HuH-7 (cell line): ENCODE data around the gene CEP170B.
"Not testable (repeated sequence)": the region's sequence is repeated elsewhere in the genome, so short reads cannot be mapped to it uniquely, and the experiment has no call there.

ENCODE experiments used
- DNase-seq: peaks from one replicate; pipeline ENCODE4 v3.0.0; 2011; ENCODE audit warnings: low spot score

The CEP170B gene

GRCh38 chr14:104891664-104892530 lies 26.8 kb downstream of the CEP170B start:
- no peak for DNase-seq

- DNase-seq: no peak
Observed at GRCh38 chr14:104892531-104893434, 27.7 kb downstream of the CEP170B start.

GRCh38 chr14:104893435-104894207 lies 28.6 kb downstream of the CEP170B start:
- no peak for DNase-seq

- DNase-seq: no peak
Observed at GRCh38 chr14:104894331-104895206, 29.5 kb downstream of the CEP170B start.

- no peak for DNase-seq
Observed at GRCh38 chr14:104895207-104895785, 30.2 kb downstream of the CEP170B start.

- no peak for DNase-seq
Observed at GRCh38 chr14:104895786-104896661, 31.0 kb downstream of the CEP170B start.

GRCh38 chr14:104897330-104898194 lies 32.5 kb downstream of the CEP170B start:
- no peak for DNase-seq

GRCh38 chr14:104898195-104898558 lies 33.1 kb downstream of the CEP170B start:
- no peak for DNase-seq

- DNase-seq: no peak
Observed at GRCh38 chr14:104898870-104899510, 33.9 kb downstream of the CEP170B start.

- DNase-seq: no peak
Observed at GRCh38 chr14:104899781-104900180, 34.7 kb downstream of the CEP170B start.

- DNase-seq: no peak
Observed at GRCh38 chr14:104900639-104901512, 35.8 kb downstream of the CEP170B start.

- DNase-seq: no peak
Observed at GRCh38 chr14:104903990-104904389, 38.9 kb downstream of the CEP170B start.

GRCh38 chr14:104904650-104905578 lies 39.8 kb downstream of the CEP170B start:
- DNase-seq: not testable (repeated sequence)

- not testable (repeated sequence) for DNase-seq
Observed at GRCh38 chr14:104905579-104905933, 40.5 kb downstream of the CEP170B start.

- DNase-seq: no peak
Observed at GRCh38 chr14:104908303-104908702, 43.2 kb downstream of the CEP170B start.

- no peak for DNase-seq
Observed at GRCh38 chr14:104912053-104912452, 47.0 kb downstream of the CEP170B start.
